Gastroesophageal sphincter (tissue), 4 donors: Measurements from ENCODE around the gene ITGB5. TPM values are rescaled to one million over a fixed set of nuclear protein-coding genes. Genes with fewer than 3 reads are reported as not detected.

Experiments
- ATAC-seq: fragments of 150-250 bp; one replicate; pipeline ENCODE4 v1.9.1; 2016; ENCODE audit warnings: mild to moderate bottlenecking, moderate library complexity
- H3K27ac ChIP-seq, 4 donors: fragments of 200-600 bp; sonication (generic) in 3 of 4; 1 replicate in 3 of 4; 2 replicates in 1 of 4; pipeline ENCODE4 v1.5.1; 2016 to 2019
- H3K27me3 ChIP-seq: fragments of 200-600 bp; sonication (generic); one replicate; pipeline ENCODE4 v1.5.1; 2019
- H3K36me3 ChIP-seq, 2 donors: fragments of 200-600 bp; sonication (generic); one replicate each; pipeline ENCODE4 v1.5.1; 2019; ENCODE audit warnings: control low read depth in 1 of 2
- H3K4me1 ChIP-seq, 3 donors: fragments of 200-600 bp; sonication (generic); 1 replicate in 2 of 3; 2 replicates in 1 of 3; pipeline ENCODE4 v1.5.1; 2016 to 2019; ENCODE audit warnings: control low read depth in 2 of 3
- H3K4me3 ChIP-seq, 2 donors: fragments of 200-600 bp; sonication (generic); one replicate each; pipeline ENCODE4 v1.5.1; 2019; ENCODE audit warnings: mild to moderate bottlenecking in 1 of 2, moderate library complexity in 1 of 2
- H3K9me3 ChIP-seq, 3 donors: fragments of 200-600 bp; sonication (generic); one replicate each; pipeline ENCODE4 v1.5.1; 2017 to 2019; ENCODE audit warnings: control low read depth in 2 of 3
- EP300 ChIP-seq: sonication (generic); formaldehyde crosslinking; IDR thresholded peaks from one replicate; pipeline ENCODE4 v1.6.1; 2017; ENCODE audit warnings: antibody characterized with exemption, mild to moderate bottlenecking
- POLR2A ChIP-seq, 2 donors: fragments of 450-650 bp; IDR thresholded peaks; one replicate each; pipeline ENCODE4 v1.6.1; 2017; ENCODE audit warnings: antibody characterized with exemption in 2 of 2, mild to moderate bottlenecking in 2 of 2, moderate library complexity in 1 of 2
- POLR2AphosphoS5 ChIP-seq: sonication (generic); formaldehyde crosslinking; IDR thresholded peaks from one replicate; pipeline ENCODE4 v1.6.1; 2017; ENCODE audit warnings: antibody characterized with exemption
- WGBS, 2 donors: methylation state at CpG; one replicate each; pipeline ENCODE4 v1.1.5; 2018; ENCODE audit warnings: low coverage in 1 of 2; 5-methylcytosine and 5-hydroxymethylcytosine counted together
- total RNA-seq, 4 donors: library from RNA; depleted of rRNA; stranded (reverse); fragments of >200 nt; gene quantifications; one replicate each; pipeline ENCODE4 v1.1.0, GENCODE V29; 2016
- TF ChIP-seq, protein P1 (sequence below), 4 experiments: fragments of 200-600 bp in 2 of 4; fragments of 450-650 bp in 2 of 4; sonication (generic) in 1 of 4; IDR thresholded peaks; one replicate each; pipeline ENCODE4 v1.5.1; 2017 to 2019; ENCODE audit warnings: antibody characterized with exemption in 4 of 4, mild to moderate bottlenecking in 2 of 4, moderate library complexity in 2 of 4

The ITGB5 gene
- total RNA-seq, 4 donors from 2014 or later = 125 to 312 (median 151) TPM

- no peak for ATAC-seq
- no peaks in the 10 kb centered on the region for H3K9me3 ChIP-seq
- H3K36me3 ChIP-seq = peaks cover 0 to 47% of the 10 kb centered on the region in 2 donors
- H3K27me3 ChIP-seq = no peaks in the 10 kb centered on the region
- TF ChIP-seq EP300 = no peak
- TF ChIP-seq, protein P1, sequence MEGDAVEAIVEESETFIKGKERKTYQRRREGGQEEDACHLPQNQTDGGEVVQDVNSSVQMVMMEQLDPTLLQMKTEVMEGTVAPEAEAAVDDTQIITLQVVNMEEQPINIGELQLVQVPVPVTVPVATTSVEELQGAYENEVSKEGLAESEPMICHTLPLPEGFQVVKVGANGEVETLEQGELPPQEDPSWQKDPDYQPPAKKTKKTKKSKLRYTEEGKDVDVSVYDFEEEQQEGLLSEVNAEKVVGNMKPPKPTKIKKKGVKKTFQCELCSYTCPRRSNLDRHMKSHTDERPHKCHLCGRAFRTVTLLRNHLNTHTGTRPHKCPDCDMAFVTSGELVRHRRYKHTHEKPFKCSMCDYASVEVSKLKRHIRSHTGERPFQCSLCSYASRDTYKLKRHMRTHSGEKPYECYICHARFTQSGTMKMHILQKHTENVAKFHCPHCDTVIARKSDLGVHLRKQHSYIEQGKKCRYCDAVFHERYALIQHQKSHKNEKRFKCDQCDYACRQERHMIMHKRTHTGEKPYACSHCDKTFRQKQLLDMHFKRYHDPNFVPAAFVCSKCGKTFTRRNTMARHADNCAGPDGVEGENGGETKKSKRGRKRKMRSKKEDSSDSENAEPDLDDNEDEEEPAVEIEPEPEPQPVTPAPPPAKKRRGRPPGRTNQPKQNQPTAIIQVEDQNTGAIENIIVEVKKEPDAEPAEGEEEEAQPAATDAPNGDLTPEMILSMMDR (IDR thresholded peaks at IDR 0.05) = no peak
- no peak for TF ChIP-seq POLR2AphosphoS5
- no peak for TF ChIP-seq POLR2A (IDR thresholded peaks at IDR 0.05)
- H3K27ac ChIP-seq = peak overlapping the region; percentile 30 to 89 (median 84)
- H3K4me3 ChIP-seq = no peak overlapping the region
- H3K4me1 ChIP-seq = peaks cover 0 to 47% (median 23%) of the 10 kb centered on the region in 3 donors
Measured at GRCh38 chr3:124813541-124813940, 73.6 kb downstream of the ITGB5 start.

- no peaks in the 10 kb centered on the region for H3K9me3 ChIP-seq
- H3K4me1 ChIP-seq = peaks cover 0 to 52% (median 23%) of the 10 kb centered on the region in 3 donors
- 13 to 31% methylated on average over 8 to 14 of the region's 15 CpGs for WGBS, 2 donors
Measured at GRCh38 chr3:124812291-124813265, 74.6 kb downstream of the ITGB5 start.

DNA sequence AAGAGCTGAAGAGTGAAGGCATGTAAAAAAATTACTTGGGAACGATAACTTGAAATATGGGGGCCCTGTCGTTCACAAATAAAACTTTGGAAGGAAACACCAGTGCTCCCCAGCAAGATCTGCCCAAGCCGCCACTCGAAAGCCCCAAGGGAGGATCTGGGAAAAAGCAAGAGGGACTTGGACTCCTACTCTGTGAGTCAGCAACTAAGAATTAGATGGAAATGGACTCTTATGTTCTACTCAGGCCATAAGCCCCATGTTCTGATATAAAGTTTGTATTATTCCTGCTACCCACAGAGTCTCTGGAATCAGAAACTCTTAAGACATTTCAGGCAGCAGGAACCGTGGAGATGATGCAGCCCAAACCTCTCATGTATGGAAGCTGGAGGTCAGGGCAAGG lies 75.7 kb downstream of the ITGB5 start:
- Histone ChIP-seq H3K4me3 (no peak overlapping the region), H3K4me1 (peaks cover 0 to 52% (median 23%) of the 10 kb centered on the region in 3 donors), H3K36me3 (peaks cover 0 to 37% of the 10 kb centered on the region in 2 donors), H3K27ac (peak overlapping the region in 3 of 4 donors; percentile 82 to 89 (median 85)), H3K27me3 (no peaks in the 10 kb centered on the region), H3K9me3 (no peaks in the 10 kb centered on the region)
- no peak for TF ChIP-seq POLR2A (IDR thresholded peaks at IDR 0.05)
- TF ChIP-seq EP300 = no peak
- TF ChIP-seq POLR2AphosphoS5 = no peak
- TF ChIP-seq, protein P1 (IDR thresholded peaks at IDR 0.05) = no peak
- no peak for ATAC-seq
- WGBS, 2 donors = 54 to 77% methylated on average over 3 to 5 of the region's 5 CpGs

More at GRCh38 chr3:124812291-124813265, 74.6 kb downstream of the ITGB5 start:
- Histone ChIP-seq H3K4me3 (no peak overlapping the region), H3K27ac (peak overlapping the region; percentile 30 to 89 (median 84)), H3K36me3 (peaks cover 0 to 48% of the 10 kb centered on the region in 2 donors), H3K27me3 (no peaks in the 10 kb centered on the region)
- ATAC-seq = peak; percentile 92
- TF ChIP-seq POLR2A (IDR thresholded peaks at IDR 0.05) (peak; percentile 21 to 35), POLR2AphosphoS5 (peak; percentile 95), EP300 (no peak)

GRCh38 chr3:124810970-124811369 lies 76.2 kb downstream of the ITGB5 start:
- no peak for TF ChIP-seq POLR2AphosphoS5
- no peak for TF ChIP-seq EP300
- TF ChIP-seq, protein P1 (IDR thresholded peaks at IDR 0.05) = no peak
- no peak for TF ChIP-seq POLR2A (IDR thresholded peaks at IDR 0.05)
- H3K27ac ChIP-seq = peak overlapping the region in 2 of 4 donors; percentile 82 to 85
- H3K9me3 ChIP-seq = no peaks in the 10 kb centered on the region
- no peak overlapping the region for H3K4me3 ChIP-seq
- ATAC-seq = no peak
- no peaks in the 10 kb centered on the region for H3K27me3 ChIP-seq
- H3K4me1 ChIP-seq = peaks cover 0 to 52% (median 23%) of the 10 kb centered on the region in 3 donors
- 50% methylated on average over 4 of the region's 4 CpGs; no CpG with 5 or more reads in 1 of the 2 donors for WGBS, 2 donors
- peaks cover 0 to 32% of the 10 kb centered on the region in 2 donors for H3K36me3 ChIP-seq

DNA sequence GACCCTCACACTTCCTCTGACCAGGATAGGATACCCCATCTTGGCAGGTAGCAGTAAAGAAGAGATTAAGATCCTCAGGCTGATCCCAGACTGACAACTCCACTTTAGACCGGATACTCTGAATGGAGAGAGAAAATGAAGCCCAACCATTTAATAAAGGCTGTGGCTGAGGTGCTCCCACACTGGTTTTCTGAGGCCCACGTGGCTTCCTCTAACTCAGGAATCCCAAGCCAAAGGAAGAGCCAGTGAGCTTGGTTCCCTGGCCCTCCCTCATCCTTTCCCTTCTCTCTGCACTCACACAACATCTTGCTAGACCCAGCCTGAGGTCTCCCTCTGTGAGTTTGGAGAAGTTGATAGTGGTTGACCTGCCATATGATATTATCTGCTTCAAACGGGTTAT lies 78.1 kb downstream of the ITGB5 start:
- no peak for TF ChIP-seq POLR2A (IDR thresholded peaks at IDR 0.05)
- TF ChIP-seq, protein P1 (IDR thresholded peaks at IDR 0.05) = no peak
- TF ChIP-seq POLR2AphosphoS5 = no peak
- no peak for TF ChIP-seq EP300
- no peaks in the 10 kb centered on the region for H3K27me3 ChIP-seq
- H3K9me3 ChIP-seq = no peaks in the 10 kb centered on the region
- 44 to 50% methylated on average over 2 to 3 of the region's 3 CpGs for WGBS, 2 donors
- peaks cover 0 to 17% of the 10 kb centered on the region in 2 donors for H3K36me3 ChIP-seq
- H3K4me3 ChIP-seq = no peak overlapping the region
- ATAC-seq = no peak
- H3K27ac ChIP-seq = peak overlapping the region in 1 of 4 donors; percentile 31
- H3K4me1 ChIP-seq = peaks cover 0 to 43% (median 23%) of the 10 kb centered on the region in 3 donors
